H9 (cell line): Measurements from ENCODE around the gene EDA. TPM values are rescaled to one million over a fixed set of nuclear protein-coding genes. Genes with fewer than 3 reads are reported as not detected.

Source experiments
- DNase-seq: peaks from one replicate; pipeline ENCODE4 v3.0.0-alpha.2; 2017
- H2AFZ ChIP-seq: one replicate; pipeline ENCODE4 v1.6.1; 2013; ENCODE audit warnings: mild to moderate bottlenecking, low read length, control low read depth, moderate library complexity
- H2AK5ac ChIP-seq: 2 replicates; pipeline ENCODE4 v1.6.1; 2013; ENCODE audit warnings: low read length, control low read depth, mixed read lengths; ENCODE audit not compliant: insufficient read length
- H2BK120ac ChIP-seq: one replicate; pipeline ENCODE4 v1.6.1; 2013; ENCODE audit warnings: low read depth, mild to moderate bottlenecking, low read length, control low read depth, inconsistent platforms; ENCODE audit not compliant: poor library complexity, severe bottlenecking
- H2BK12ac ChIP-seq: 2 replicates; pipeline ENCODE4 v1.6.1; 2013; ENCODE audit warnings: low read length, control low read depth, mixed read lengths, low read depth; ENCODE audit not compliant: insufficient read length
- H2BK15ac ChIP-seq: 2 replicates; pipeline ENCODE4 v1.6.1; 2013; ENCODE audit warnings: low read depth, low read length, control low read depth
- H2BK20ac ChIP-seq: one replicate; pipeline ENCODE4 v1.6.1; 2013; ENCODE audit warnings: low read depth, mild to moderate bottlenecking, low read length, control low read depth, inconsistent platforms; ENCODE audit not compliant: poor library complexity, severe bottlenecking
- H2BK5ac ChIP-seq: 2 replicates; pipeline ENCODE4 v1.6.1; 2013; ENCODE audit warnings: low read length, control low read depth, mixed read lengths; ENCODE audit not compliant: insufficient read length
- H3K14ac ChIP-seq: 2 replicates; pipeline ENCODE4 v1.6.1; 2013; ENCODE audit warnings: low read length, control low read depth; ENCODE audit not compliant: insufficient read depth
- H3K18ac ChIP-seq: 2 replicates; pipeline ENCODE4 v1.6.1; 2013; ENCODE audit warnings: low read depth, mild to moderate bottlenecking, mixed read lengths, low read length, control low read depth; ENCODE audit not compliant: insufficient read length
- H3K23ac ChIP-seq: 2 replicates; pipeline ENCODE4 v1.6.1; 2013; ENCODE audit warnings: low read length, control low read depth, mixed read lengths, low read depth; ENCODE audit not compliant: insufficient read length
- H3K23me2 ChIP-seq: 2 replicates; pipeline ENCODE4 v1.6.1; 2013; ENCODE audit warnings: low read depth, mild to moderate bottlenecking, mixed read lengths, low read length, control low read depth; ENCODE audit not compliant: insufficient read length, poor library complexity, severe bottlenecking
- H3K27ac ChIP-seq: 2 replicates; pipeline ENCODE4 v1.5.1; 2013; ENCODE audit warnings: low read length, control low read depth, mixed read lengths, low read depth; ENCODE audit not compliant: insufficient read length
- H3K27me3 ChIP-seq: 2 replicates; pipeline ENCODE4 v1.6.1; 2013; ENCODE audit warnings: low read length, control low read depth, inconsistent platforms; ENCODE audit not compliant: insufficient read depth
- H3K4ac ChIP-seq: 2 replicates; pipeline ENCODE4 v1.6.1; 2013; ENCODE audit warnings: low read depth, mild to moderate bottlenecking, control low read depth, inconsistent platforms, low read length, moderate library complexity
- H3K4me1 ChIP-seq: 2 replicates; pipeline ENCODE4 v1.6.1; 2013; ENCODE audit warnings: low read length, control low read depth, inconsistent platforms; ENCODE audit not compliant: insufficient read depth
- H3K4me2 ChIP-seq: 2 replicates; pipeline ENCODE4 v1.6.1; 2013; ENCODE audit warnings: low read length, control low read depth, mixed read lengths; ENCODE audit not compliant: insufficient read length, insufficient read depth
- H3K56ac ChIP-seq: 2 replicates; pipeline ENCODE4 v1.6.1; 2013; ENCODE audit warnings: low read depth, mild to moderate bottlenecking, mixed read lengths, low read length, control low read depth; ENCODE audit not compliant: insufficient read length
- H3K79me1 ChIP-seq: 2 replicates; pipeline ENCODE4 v1.6.1; 2013; ENCODE audit warnings: low read depth, mild to moderate bottlenecking, moderate library complexity, low read length, control low read depth, inconsistent platforms; ENCODE audit not compliant: insufficient read depth, poor library complexity, severe bottlenecking
- H3K79me2 ChIP-seq: 2 replicates; pipeline ENCODE4 v1.6.1; 2013; ENCODE audit warnings: low read length, control low read depth, inconsistent platforms; ENCODE audit not compliant: insufficient read depth
- H3K9ac ChIP-seq: 2 replicates; pipeline ENCODE4 v1.6.1; 2013; ENCODE audit warnings: low read length, control low read depth, mixed read lengths; ENCODE audit not compliant: insufficient read length; ENCODE audit errors: extremely low read depth
- H3K9me3 ChIP-seq: one replicate; pipeline ENCODE4 v1.6.1; 2013; ENCODE audit warnings: low read depth, low read length, inconsistent platforms; ENCODE audit not compliant: control insufficient read depth
- H3T11ph ChIP-seq: one replicate; pipeline ENCODE4 v1.6.1; 2013; ENCODE audit warnings: mild to moderate bottlenecking, low read length, control low read depth, inconsistent platforms
- H4K20me1 ChIP-seq: one replicate; pipeline ENCODE4 v1.6.1; 2013; ENCODE audit not compliant: control insufficient read depth, insufficient read length, insufficient read depth
- H4K5ac ChIP-seq: 2 replicates; pipeline ENCODE4 v1.6.1; 2013; ENCODE audit warnings: low read depth, mild to moderate bottlenecking, mixed read lengths, low read length, control low read depth; ENCODE audit not compliant: insufficient read length
- H4K8ac ChIP-seq: replicated peaks from 2 replicates; pipeline ENCODE4 v1.6.1; 2013; ENCODE audit warnings: low read length, control low read depth, mixed read lengths, low read depth; ENCODE audit not compliant: insufficient read length
- H4K91ac ChIP-seq: 2 replicates; pipeline ENCODE4 v1.6.1; 2013; ENCODE audit warnings: low read depth, mild to moderate bottlenecking, moderate library complexity, mixed read lengths, low read length, control low read depth; ENCODE audit not compliant: insufficient read length
- H3K27ac Mint-ChIP-seq, 3 experiments: 2 replicates in 2 of 3; 3 replicates in 1 of 3; pipeline ENCODE4 v1.8.0; 2020 to 2021; ENCODE audit warnings: mixed read lengths in 3 of 3, mild to moderate bottlenecking in 1 of 3, moderate library complexity in 1 of 3
- H3K27me3 Mint-ChIP-seq: 2 replicates; pipeline ENCODE4 v1.8.0; 2021; ENCODE audit warnings: low read depth, mild to moderate bottlenecking, moderate library complexity, mixed read lengths
- H3K36me3 Mint-ChIP-seq, 3 experiments: 2 replicates in 2 of 3; 3 replicates in 1 of 3; pipeline ENCODE4 v1.8.0; 2020 to 2021; ENCODE audit warnings: low read depth in 3 of 3, mixed read lengths in 3 of 3; ENCODE audit not compliant: insufficient read depth in 1 of 3
- H3K4me1 Mint-ChIP-seq, 2 experiments: 2 replicates each; pipeline ENCODE4 v1.8.0; 2020; ENCODE audit warnings: mixed read lengths in 2 of 2
- H3K4me3 Mint-ChIP-seq, 2 experiments: 2 replicates in 1 of 2; 3 replicates in 1 of 2; pipeline ENCODE4 v1.8.0; 2020 to 2021; ENCODE audit warnings: mild to moderate bottlenecking in 2 of 2, mixed read lengths in 2 of 2, moderate library complexity in 1 of 2
- H3K9me3 Mint-ChIP-seq, 2 experiments: 2 replicates in 1 of 2; 3 replicates in 1 of 2; pipeline ENCODE4 v1.8.0; 2020; ENCODE audit warnings: mild to moderate bottlenecking in 2 of 2, mixed read lengths in 2 of 2, moderate library complexity in 1 of 2
- WGBS: extraction: QIAGEN DNeasy Blood & Tissue Kit; methylation state at CpG from one replicate; pipeline ENCODE4 v1.1.7; 2013; ENCODE audit warnings: missing lambda C conversion rate, low lambda C conversion rate, mixed read lengths; ENCODE audit not compliant: insufficient read length; ENCODE audit errors: extremely low coverage; 5-methylcytosine and 5-hydroxymethylcytosine counted together
- total RNA-seq: library from RNA; stranded (reverse); gene quantifications from 2 replicates; pipeline ENCODE4 v1.2.1, GENCODE V29; 2021
- TF ChIP-seq, protein P1 (sequence below): fragments of 200-600 bp; sonication (generic); conservative IDR thresholded peaks from 3 replicates; pipeline ENCODE4 v1.8.0; 2021; ENCODE audit warnings: antibody characterized with exemption, mild to moderate bottlenecking

The EDA gene
- total RNA-seq, 1 experiment from 2014 or later, result 7.7 TPM

GRCh38 chrX:70026112-70026850 is 410.4 kb downstream of the EDA start:
- H3K27me3 Mint-ChIP-seq, result peaks cover 1% of the 10 kb centered on the region; the same call in 1 of the 2 replicates
- H3K18ac ChIP-seq, result no peak overlapping the region
- no peak overlapping the region for H3K27ac Mint-ChIP-seq
- H3K4me2 ChIP-seq, result no peak overlapping the region
- H3K79me1 ChIP-seq, result no peaks in the 10 kb centered on the region
- TF ChIP-seq, protein P1, sequence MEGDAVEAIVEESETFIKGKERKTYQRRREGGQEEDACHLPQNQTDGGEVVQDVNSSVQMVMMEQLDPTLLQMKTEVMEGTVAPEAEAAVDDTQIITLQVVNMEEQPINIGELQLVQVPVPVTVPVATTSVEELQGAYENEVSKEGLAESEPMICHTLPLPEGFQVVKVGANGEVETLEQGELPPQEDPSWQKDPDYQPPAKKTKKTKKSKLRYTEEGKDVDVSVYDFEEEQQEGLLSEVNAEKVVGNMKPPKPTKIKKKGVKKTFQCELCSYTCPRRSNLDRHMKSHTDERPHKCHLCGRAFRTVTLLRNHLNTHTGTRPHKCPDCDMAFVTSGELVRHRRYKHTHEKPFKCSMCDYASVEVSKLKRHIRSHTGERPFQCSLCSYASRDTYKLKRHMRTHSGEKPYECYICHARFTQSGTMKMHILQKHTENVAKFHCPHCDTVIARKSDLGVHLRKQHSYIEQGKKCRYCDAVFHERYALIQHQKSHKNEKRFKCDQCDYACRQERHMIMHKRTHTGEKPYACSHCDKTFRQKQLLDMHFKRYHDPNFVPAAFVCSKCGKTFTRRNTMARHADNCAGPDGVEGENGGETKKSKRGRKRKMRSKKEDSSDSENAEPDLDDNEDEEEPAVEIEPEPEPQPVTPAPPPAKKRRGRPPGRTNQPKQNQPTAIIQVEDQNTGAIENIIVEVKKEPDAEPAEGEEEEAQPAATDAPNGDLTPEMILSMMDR, result no peak
- H3T11ph ChIP-seq, result no peak overlapping the region
- no peak for DNase-seq
- no peak overlapping the region for H4K8ac ChIP-seq
- H3K23me2 ChIP-seq, result no peaks in the 10 kb centered on the region
- peaks cover 26% of the 10 kb centered on the region for H3K9me3 ChIP-seq
- H4K91ac ChIP-seq, result no peak overlapping the region
- H2BK12ac ChIP-seq, result no peak overlapping the region
- no peak overlapping the region for H2BK20ac ChIP-seq
- H2AFZ ChIP-seq, result no peak overlapping the region
- H2AK5ac ChIP-seq, result no peak overlapping the region
- no peak overlapping the region for H3K4me3 Mint-ChIP-seq
- no peaks in the 10 kb centered on the region for H4K20me1 ChIP-seq
- H3K9me3 Mint-ChIP-seq, result peaks cover 61 to 65% of the 10 kb centered on the region in 2 experiments
- no peak overlapping the region for H3K56ac ChIP-seq
- H3K4ac ChIP-seq, result no peak overlapping the region
- H3K14ac ChIP-seq, result no peak overlapping the region
- H2BK120ac ChIP-seq, result no peak overlapping the region
- peaks cover 3 to 12% of the 10 kb centered on the region in 2 experiments for H3K4me1 Mint-ChIP-seq
- no peaks in the 10 kb centered on the region for H3K27me3 ChIP-seq
- H3K4me1 ChIP-seq, result no peaks in the 10 kb centered on the region
- H3K79me2 ChIP-seq, result no peaks in the 10 kb centered on the region
- no CpG with 5 or more reads among the region's 1 CpG for WGBS
- H3K9ac ChIP-seq, result no peak overlapping the region
- H3K27ac ChIP-seq, result no peak overlapping the region
- H3K36me3 Mint-ChIP-seq, result peaks cover 0 to 10% (median 2%) of the 10 kb centered on the region in 3 experiments; a peak in 1 of 7 replicates
- H2BK15ac ChIP-seq, result no peak overlapping the region
- H4K5ac ChIP-seq, result no peak overlapping the region
- H2BK5ac ChIP-seq, result no peak overlapping the region
- no peak overlapping the region for H3K23ac ChIP-seq
